Ascending aorta (tissue), 2 donors: ENCODE data around the gene SPRYD4. TPM values are rescaled to one million over a fixed set of nuclear protein-coding genes. Genes with fewer than 3 reads are reported as not detected.

Source experiments
- DNase-seq, 2 donors: peaks; one replicate each; pipeline ENCODE4 v3.0.0-alpha.2; 2019; ENCODE audit warnings: low spot score in 2 of 2
- H3K27ac ChIP-seq, 2 donors: fragments of 200-600 bp; sonication (generic); one replicate each; pipeline ENCODE4 v1.5.1; 2016 to 2017; ENCODE audit warnings: mild to moderate bottlenecking in 1 of 2
- H3K27me3 ChIP-seq: fragments of 200-600 bp; sonication (generic); one replicate; pipeline ENCODE4 v1.5.1; 2017
- H3K36me3 ChIP-seq, 2 donors: fragments of 200-600 bp; sonication (generic); one replicate each; pipeline ENCODE4 v1.5.1; 2016
- H3K4me1 ChIP-seq, 2 donors: fragments of 200-600 bp; sonication (generic); one replicate each; pipeline ENCODE4 v1.5.1; 2016 to 2017; ENCODE audit warnings: mild to moderate bottlenecking in 1 of 2
- H3K4me3 ChIP-seq, 2 donors: fragments of 200-600 bp; sonication (generic); one replicate each; pipeline ENCODE4 v1.5.1; 2016 to 2017; ENCODE audit warnings: mild to moderate bottlenecking in 1 of 2
- H3K9me3 ChIP-seq, 2 donors: fragments of 200-600 bp; sonication (generic); one replicate each; pipeline ENCODE4 v1.5.1; 2016
- intact Hi-C: fragments of 100-400 bp; cut with DNase I; formaldehyde crosslinking; loops from one replicate; pipeline ENCODE4 v1.15.1; 2023
- total RNA-seq: library from RNA; depleted of rRNA; stranded (reverse); fragments of >200 nt; gene quantifications from one replicate; pipeline ENCODE4 v1.1.0, GENCODE V29; 2016
- TF ChIP-seq, protein P1 (sequence below), 3 experiments: fragments of 200-600 bp in 2 of 3; fragments of 450-650 bp in 1 of 3; sonication (generic) in 2 of 3; IDR thresholded peaks; one replicate each; pipeline ENCODE4 v1.5.1; 2016 to 2019; ENCODE audit warnings: antibody characterized with exemption in 3 of 3, mild to moderate bottlenecking in 1 of 3, moderate library complexity in 1 of 3

SPRYD4 gene
- 0.43 TPM for total RNA-seq

DNA sequence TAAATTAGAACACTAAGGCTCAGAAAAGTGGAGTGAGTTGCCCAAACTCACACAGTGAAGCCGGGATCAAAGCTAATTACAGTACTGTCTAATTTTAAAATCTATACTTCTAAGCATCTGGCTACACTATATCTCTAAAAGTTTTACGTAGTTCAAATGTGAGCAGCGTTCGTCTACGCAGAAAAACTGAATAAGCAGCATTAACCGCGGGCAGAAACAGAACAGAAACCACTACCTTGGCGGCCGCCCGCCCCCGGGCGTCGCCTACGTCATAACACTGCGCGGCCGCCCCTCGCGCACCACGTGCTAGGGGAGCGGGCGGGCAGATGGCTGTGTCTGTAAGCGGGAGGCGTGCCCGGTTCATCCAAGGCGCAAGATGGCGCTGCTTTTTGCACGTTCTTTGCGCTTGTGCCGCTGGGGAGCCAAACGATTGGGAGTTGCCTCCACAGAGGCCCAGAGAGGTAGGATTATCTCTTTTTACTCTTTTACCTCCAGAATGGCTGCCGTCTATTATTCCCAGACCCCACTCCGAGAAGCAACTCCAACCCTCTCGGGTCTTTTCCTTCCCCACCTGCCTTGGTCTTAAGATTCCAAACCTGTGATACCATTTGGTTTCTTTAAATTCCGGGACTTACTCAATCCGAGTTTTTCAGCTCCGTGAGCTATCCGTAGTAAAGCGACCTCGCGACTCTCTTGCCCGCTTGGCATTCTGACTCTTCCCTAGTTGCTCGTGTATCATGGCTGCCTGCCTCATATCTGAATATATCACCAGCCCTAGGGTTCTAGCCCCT, at the start of gene SPRYD4:
SPRYD4 (plus strand) TSS at position 363 of the 791 bp plus-strand sequence; CDS start at position 377, 14 bp downstream.
- no peaks in the 10 kb centered on the region for H3K9me3 ChIP-seq
- no peaks in the 10 kb centered on the region for H3K27me3 ChIP-seq
- peak; percentile 81 to 96 for DNase-seq
- H3K4me1 ChIP-seq, result peaks cover 0 to 16% of the 10 kb centered on the region in 2 donors
- TF ChIP-seq, protein P1, sequence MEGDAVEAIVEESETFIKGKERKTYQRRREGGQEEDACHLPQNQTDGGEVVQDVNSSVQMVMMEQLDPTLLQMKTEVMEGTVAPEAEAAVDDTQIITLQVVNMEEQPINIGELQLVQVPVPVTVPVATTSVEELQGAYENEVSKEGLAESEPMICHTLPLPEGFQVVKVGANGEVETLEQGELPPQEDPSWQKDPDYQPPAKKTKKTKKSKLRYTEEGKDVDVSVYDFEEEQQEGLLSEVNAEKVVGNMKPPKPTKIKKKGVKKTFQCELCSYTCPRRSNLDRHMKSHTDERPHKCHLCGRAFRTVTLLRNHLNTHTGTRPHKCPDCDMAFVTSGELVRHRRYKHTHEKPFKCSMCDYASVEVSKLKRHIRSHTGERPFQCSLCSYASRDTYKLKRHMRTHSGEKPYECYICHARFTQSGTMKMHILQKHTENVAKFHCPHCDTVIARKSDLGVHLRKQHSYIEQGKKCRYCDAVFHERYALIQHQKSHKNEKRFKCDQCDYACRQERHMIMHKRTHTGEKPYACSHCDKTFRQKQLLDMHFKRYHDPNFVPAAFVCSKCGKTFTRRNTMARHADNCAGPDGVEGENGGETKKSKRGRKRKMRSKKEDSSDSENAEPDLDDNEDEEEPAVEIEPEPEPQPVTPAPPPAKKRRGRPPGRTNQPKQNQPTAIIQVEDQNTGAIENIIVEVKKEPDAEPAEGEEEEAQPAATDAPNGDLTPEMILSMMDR (IDR thresholded peaks at IDR 0.05), result peak in 2 of 3 experiments; percentile 38 to 47
- H3K36me3 ChIP-seq, result no peaks in the 10 kb centered on the region
- peak within 1 kb of the TSS; percentile 58 to 85 for H3K4me3 ChIP-seq
- intact Hi-C loops, result loop anchor here (1.0 to 10.0 kb wide), 3 partner anchors 152 to 351 kb away; partner anchors contain the start of genes RPL41 and ZC3H10
- peak within 1 kb of the TSS; percentile 78 to 90 for H3K27ac ChIP-seq

DNA sequence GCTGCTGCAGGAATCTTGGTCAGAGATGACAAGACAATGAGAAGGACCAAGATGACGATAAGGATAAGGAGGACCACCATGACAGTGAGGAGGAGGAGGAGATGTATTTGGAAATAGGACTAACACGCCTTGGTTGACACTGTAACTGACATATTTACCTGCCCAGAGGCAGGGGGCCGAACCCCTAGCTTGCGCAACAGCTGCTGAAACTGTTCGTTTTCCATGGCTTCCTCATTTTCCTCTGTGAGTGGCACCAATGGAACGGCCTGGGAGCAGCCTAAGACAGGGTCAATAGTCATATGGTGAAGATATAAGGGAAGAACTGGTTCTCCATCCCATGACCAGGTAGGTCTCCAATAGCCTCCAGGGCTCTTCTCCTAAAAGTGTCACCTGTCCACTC, 48.0 kb upstream of the SPRYD4 start:
- H3K27ac ChIP-seq, result no peak overlapping the region
- intact Hi-C loops, result no loop called here
- no peak overlapping the region for H3K4me3 ChIP-seq
- H3K4me1 ChIP-seq, result no peaks in the 10 kb centered on the region
- no peaks in the 10 kb centered on the region for H3K27me3 ChIP-seq
- no peaks in the 10 kb centered on the region for H3K36me3 ChIP-seq
- no peak for DNase-seq
- TF ChIP-seq, protein P1 (IDR thresholded peaks at IDR 0.05), result no peak
- no peaks in the 10 kb centered on the region for H3K9me3 ChIP-seq

DNA sequence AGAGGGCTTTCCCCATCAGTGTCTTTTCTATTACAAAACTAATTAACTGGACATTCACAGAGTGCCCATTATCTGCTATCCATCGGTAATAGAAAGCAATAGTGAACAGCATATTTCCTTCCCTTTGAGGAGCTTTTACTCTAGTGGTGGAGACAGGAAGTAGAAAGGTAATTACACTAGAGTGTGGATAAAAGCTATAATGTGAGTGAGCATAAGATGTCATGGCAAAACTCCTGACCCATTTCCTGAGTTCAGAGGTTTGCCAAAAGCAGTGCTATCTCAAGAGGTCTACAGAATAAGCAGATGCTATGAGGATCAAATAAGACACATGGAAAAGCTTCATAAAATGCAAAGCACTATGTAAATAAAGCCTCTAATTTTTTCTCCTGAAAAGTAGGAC, 43.2 kb upstream of the SPRYD4 start:
- no peak overlapping the region for H3K27ac ChIP-seq
- no peaks in the 10 kb centered on the region for H3K4me1 ChIP-seq
- H3K9me3 ChIP-seq, result no peaks in the 10 kb centered on the region
- TF ChIP-seq, protein P1 (IDR thresholded peaks at IDR 0.05), result no peak
- no peak overlapping the region for H3K4me3 ChIP-seq
- intact Hi-C loops, result no loop called here
- H3K27me3 ChIP-seq, result no peaks in the 10 kb centered on the region
- no peak for DNase-seq
- H3K36me3 ChIP-seq, result peaks cover 0 to 3% of the 10 kb centered on the region in 2 donors

DNA sequence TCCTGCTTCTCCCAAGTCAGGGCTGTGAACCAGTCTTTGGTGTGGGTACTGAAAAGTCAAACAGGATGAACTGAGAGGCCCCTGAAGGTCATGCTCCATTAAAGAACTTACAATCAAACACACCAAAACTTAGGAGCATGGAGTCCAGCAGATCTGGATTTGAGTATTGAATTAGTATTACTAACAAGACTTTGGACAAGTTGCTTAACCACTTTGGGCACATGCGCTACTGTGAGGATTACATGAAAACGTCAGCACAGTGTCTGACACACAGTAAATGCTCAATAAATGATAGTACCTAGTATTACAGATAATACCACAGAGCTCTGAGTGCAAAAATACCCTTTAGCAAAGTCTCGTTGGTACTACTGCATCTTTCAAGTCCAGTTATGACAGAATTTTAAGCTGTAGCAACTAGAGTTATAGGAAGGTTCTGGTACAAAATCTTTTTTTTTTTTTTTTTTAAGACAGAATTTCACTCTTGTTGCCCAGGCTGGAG, 42.4 kb upstream of the SPRYD4 start:
- Histone ChIP-seq H3K9me3 (no peaks in the 10 kb centered on the region), H3K27ac (no peak overlapping the region), H3K4me1 (no peaks in the 10 kb centered on the region), H3K4me3 (no peak overlapping the region), H3K27me3 (no peaks in the 10 kb centered on the region), H3K36me3 (peaks cover 0 to 3% of the 10 kb centered on the region in 2 donors)
- intact Hi-C loops, result no loop called here
- DNase-seq, result no peak
- TF ChIP-seq, protein P1 (IDR thresholded peaks at IDR 0.05), result no peak

DNA sequence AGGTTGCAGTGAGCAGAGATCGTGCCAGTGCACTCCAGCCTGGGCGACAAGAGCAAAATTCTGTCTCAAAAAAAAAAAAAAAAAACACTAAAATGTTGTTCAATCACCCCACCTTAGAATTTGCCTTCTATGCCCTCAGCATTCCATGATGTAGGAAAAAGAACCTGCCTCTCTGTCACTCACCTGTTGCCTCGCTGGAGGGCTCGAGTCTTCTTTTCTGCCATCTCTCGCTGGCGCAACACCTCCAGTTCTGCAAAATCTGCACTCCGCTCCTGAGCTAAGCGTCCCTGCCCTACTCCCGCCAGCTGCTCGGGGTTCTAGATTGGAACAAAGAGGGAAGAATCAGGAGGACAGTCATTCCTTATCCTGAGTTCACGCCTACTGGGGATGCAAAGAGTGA, 37.1 kb upstream of the SPRYD4 start:
- intact Hi-C loops, result no loop called here
- H3K4me1 ChIP-seq, result no peaks in the 10 kb centered on the region
- H3K4me3 ChIP-seq, result no peak overlapping the region
- no peaks in the 10 kb centered on the region for H3K27me3 ChIP-seq
- no peaks in the 10 kb centered on the region for H3K9me3 ChIP-seq
- no peak overlapping the region for H3K27ac ChIP-seq
- TF ChIP-seq, protein P1 (IDR thresholded peaks at IDR 0.05), result no peak
- H3K36me3 ChIP-seq, result peaks cover 0 to 3% of the 10 kb centered on the region in 2 donors
- DNase-seq, result no peak
